Spleen (tissue), 7 donors: ENCODE data around the gene G6PD.

Experiments
- CTCF ChIP-seq, 11 experiments: fragments of 200-600 bp in 7 of 11; fragments of 450-650 bp in 4 of 11; sonication (generic) in 4 of 11; IDR thresholded peaks in 8 of 11; conservative IDR thresholded peaks in 3 of 11; 1 replicate in 7 of 11; 2 replicates in 4 of 11; pipeline versions ENCODE4 v1.4.0 to v1.8.0; 2016 to 2021; ENCODE audit warnings: antibody characterized with exemption in 11 of 11, inconsistent platforms in 4 of 11, mild to moderate bottlenecking in 1 of 11
- POLR2AphosphoS5 ChIP-seq, 3 donors: sonication (generic); formaldehyde crosslinking; IDR thresholded peaks; one replicate each; pipeline ENCODE4 v1.5.1; 2017; ENCODE audit warnings: antibody characterized with exemption in 3 of 3
- donor health status: DM: no; HTN: no; CAD: no; lungs with moderate emphysema.
- donor health status: DM: no; HTN: no; CAD: no.
- donor health status: DM: no; HTN: no; CAD: no.

- no peak for TF ChIP-seq CTCF (IDR thresholded peaks at IDR 0.05 in 8 of 11, conservative IDR thresholded peaks at IDR 0.05 in 3 of 11)
- TF ChIP-seq POLR2AphosphoS5 (IDR thresholded peaks at IDR 0.05): no peak
These were observed 62.1 kb downstream of the G6PD start for GRCh38 chrX:154484255-154485149.
